Measurements from ENCODE around the gene TSPY1.
"Not testable (repeated sequence)": the region's sequence is repeated elsewhere in the genome, so short reads cannot be mapped to it uniquely, and the experiment has no call there.

The TSPY1 gene, protein sequence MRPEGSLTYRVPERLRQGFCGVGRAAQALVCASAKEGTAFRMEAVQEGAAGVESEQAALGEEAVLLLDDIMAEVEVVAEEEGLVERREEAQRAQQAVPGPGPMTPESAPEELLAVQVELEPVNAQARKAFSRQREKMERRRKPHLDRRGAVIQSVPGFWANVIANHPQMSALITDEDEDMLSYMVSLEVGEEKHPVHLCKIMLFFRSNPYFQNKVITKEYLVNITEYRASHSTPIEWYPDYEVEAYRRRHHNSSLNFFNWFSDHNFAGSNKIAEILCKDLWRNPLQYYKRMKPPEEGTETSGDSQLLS

DNA sequence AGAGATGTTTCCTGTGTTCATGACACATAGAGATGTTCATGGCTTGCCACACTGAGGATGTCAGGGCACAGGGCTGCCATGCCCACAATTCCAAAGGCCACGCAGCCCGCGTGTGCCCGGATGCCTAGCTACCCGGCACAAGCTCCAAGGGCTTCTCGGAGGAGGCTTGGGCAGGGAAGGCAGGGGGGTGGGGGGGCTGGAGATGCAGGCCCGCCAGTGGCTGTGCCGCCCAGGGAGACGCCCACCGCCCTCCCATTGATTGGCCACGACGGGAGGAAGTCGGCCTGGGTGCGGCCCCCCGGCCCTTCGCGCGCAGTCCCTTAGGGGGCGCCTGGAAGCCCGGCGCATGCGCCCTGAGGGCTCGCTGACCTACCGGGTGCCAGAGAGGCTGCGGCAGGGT is at the start of gene TSPY1:
TSS of gene TSPY1 (plus strand) at position 301 of the 400 bp plus-strand sequence. CDS start at position 347, 46 bp downstream.
- H3K36me3 ChIP-seq (ENCODE audit: insufficient read depth, low read length); DNase-seq (ENCODE audit: low read depth, low spot score); H3K9me3 ChIP-seq (ENCODE audit: low read depth, low read length); H3K27ac ChIP-seq; H3K4me3 ChIP-seq; H3K9ac ChIP-seq (ENCODE audit: insufficient read length): not testable (repeated sequence)

DNA sequence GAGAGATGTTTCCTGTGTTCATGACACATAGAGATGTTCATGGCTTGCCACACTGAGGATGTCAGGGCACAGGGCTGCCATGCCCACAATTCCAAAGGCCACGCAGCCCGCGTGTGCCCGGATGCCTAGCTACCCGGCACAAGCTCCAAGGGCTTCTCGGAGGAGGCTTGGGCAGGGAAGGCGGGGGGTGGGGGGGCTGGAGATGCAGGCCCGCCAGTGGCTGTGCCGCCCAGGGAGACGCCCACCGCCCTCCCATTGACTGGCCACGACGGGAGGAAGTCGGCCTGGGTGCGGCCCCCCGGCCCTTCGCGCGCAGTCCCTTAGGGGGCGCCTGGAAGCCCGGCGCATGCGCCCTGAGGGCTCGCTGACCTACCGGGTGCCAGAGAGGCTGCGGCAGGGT is 20.2 kb downstream of the TSPY1 start, which contains the start of gene TSPY9:
TSS of gene TSPY9 (plus strand) at position 301 of the 400 bp plus-strand sequence. CDS start at position 347, 46 bp downstream.
- H3K9me3 ChIP-seq (ENCODE audit: low read depth, low read length); H3K4me3 ChIP-seq; H3K9ac ChIP-seq (ENCODE audit: insufficient read length); DNase-seq (ENCODE audit: low read depth, low spot score); H3K27ac ChIP-seq; H3K36me3 ChIP-seq (ENCODE audit: insufficient read depth, low read length): not testable (repeated sequence)

DNA sequence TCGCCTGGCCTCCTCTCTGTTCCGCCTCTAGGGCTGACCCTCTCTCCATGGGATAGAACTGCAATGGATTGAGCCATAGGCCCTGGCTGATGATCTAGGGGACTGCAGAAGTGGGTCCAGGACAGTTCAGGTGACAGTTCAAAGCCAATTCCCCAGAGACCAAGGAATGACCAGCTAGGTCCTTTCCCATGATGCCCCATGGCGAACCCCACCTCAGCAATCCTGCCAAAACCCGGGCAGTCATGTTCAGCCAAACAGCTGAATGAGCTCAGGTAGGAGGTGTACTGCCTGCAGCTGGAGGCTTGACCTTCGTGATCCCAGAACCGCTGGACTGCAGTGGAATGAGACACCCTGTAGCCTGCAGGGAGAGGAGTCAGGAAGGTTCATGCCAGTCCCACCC is 37.6 kb downstream of the TSPY1 start:
- DNase-seq (ENCODE audit: low read depth, low spot score); H3K27ac ChIP-seq; H3K9ac ChIP-seq (ENCODE audit: insufficient read length); H3K36me3 ChIP-seq (ENCODE audit: insufficient read depth, low read length); H3K4me3 ChIP-seq; H3K9me3 ChIP-seq (ENCODE audit: low read depth, low read length): not testable (repeated sequence)

DNA sequence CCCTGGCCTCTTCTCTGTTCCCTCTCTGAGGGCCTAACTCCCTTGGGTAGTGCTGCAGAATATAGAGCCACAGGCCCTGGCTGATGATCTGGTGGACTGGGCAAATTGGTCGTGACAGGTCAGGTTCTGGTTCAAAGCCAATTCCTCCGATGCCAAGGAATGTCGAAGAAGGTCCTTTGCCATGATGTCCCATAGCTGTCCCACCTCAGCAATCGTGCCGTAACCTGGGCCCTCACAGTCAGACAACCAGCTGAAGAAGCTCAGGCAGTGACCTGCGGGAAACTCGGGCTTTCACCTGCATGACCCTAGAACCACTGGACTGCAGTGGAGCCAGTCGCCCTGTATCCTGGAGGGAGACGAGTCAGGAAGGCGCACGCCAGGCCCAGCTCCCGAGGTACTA is 49.5 kb downstream of the TSPY1 start:
- H3K36me3 ChIP-seq (ENCODE audit: insufficient read depth, low read length); H3K27ac ChIP-seq; H3K9me3 ChIP-seq (ENCODE audit: low read depth, low read length); DNase-seq (ENCODE audit: low read depth, low spot score); H3K4me3 ChIP-seq; H3K9ac ChIP-seq (ENCODE audit: insufficient read length): not testable (repeated sequence)
